ENCODE measurements around the gene PANK1. TPM values are rescaled to one million over a fixed set of nuclear protein-coding genes. Genes with fewer than 3 reads are reported as not detected.
"Not testable (repeated sequence)": the region's sequence is repeated elsewhere in the genome, so short reads cannot be mapped to it uniquely, and the experiment has no call there.

Gene PANK1
- polyA plus RNA-seq, 1 experiment, result 9.2 TPM

DNA sequence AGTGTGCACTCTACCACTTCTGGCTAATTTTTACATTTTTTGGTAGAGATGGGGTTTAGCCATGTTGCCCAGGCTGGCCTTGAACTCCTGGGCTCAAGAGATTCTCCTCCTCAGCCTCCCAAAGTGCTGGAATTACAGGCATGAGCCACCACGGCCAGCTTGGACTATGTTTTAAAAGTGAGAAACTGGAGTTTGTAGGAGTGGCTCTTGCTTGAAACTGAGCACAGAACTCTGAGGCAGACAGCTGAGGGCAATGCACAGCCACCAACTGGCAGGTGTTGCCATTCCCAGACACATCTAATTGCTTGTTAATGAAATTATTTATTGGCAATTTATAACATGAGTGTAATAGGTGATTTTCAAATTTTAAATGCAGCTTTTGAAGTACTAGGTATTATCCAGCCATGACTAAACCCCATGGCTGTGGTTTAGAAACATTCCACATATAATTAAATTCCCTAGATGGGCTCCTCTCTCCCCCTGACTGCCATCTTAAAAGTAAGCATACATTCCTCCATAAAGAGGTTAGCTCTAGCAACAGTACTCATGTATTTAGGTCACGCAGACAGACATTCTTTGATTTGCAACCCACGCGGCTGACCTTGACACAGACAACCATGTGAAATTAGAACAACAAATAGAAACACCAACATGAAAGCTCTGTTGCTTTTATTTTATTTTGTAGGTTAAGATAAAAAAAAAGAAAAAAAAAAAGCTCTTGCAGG is 19.8 kb downstream of the PANK1 start:
- Histone ChIP-seq H3K27me3 (ENCODE audit: control insufficient read depth, insufficient read depth, low read length) (no peaks in the 10 kb centered on the region), H3K27ac (ENCODE audit: low read depth, low read length) (peak overlapping the region; percentile 13), H3K4me3 (ENCODE audit: low read depth, low read length) (no peak overlapping the region), H3K9me3 (ENCODE audit: control insufficient read depth, insufficient read depth, low read length) (peaks cover 10% of the 10 kb centered on the region; the same call in 1 of the 2 replicates)
- ChIA-PET CTCF (interaction anchor here (0.6 kb wide), 1 partner anchor 409 kb away, joined by 4 read pairs; no protein-coding TSS in a partner anchor), POLR2A (interaction anchor here (1.6 kb wide), 1 partner anchor 19 kb away, joined by 6 read pairs; no protein-coding TSS in a partner anchor)
- no peak for DNase-seq (ENCODE audit: low read depth, low spot score)
- no peak for TF ChIP-seq CTCF (IDR thresholded peaks at IDR 0.05; ENCODE audit: low read depth, low read length)

DNA sequence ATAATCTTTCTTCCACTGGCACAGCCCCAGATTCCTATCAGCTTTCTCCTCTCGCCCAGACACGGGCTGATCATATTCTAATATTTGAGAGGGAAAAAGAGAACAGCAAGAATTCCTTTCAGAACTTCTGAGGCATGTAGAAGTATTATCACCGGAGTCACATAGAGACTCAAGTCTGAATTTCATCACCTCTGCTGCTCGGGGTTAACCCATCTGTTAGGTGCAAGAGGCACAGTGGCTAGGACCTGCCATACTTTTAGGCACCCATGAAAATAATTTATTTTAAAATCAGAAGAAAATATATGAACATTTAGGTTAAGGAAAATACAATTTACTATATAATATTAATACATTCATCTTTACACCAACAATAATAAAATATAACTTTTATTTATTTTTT is 21.0 kb downstream of the PANK1 start:
- CTCF ChIA-PET, result no interaction called here
- H3K27ac ChIP-seq (ENCODE audit: low read depth, low read length), result no peak overlapping the region

GRCh38 chr10:89622151-89622550 is 22.9 kb downstream of the PANK1 start:
- Histone ChIP-seq H3K27me3 (ENCODE audit: control insufficient read depth, insufficient read depth, low read length) (no peaks in the 10 kb centered on the region), H3K27ac (ENCODE audit: low read depth, low read length) (no peak overlapping the region), H3K9me3 (ENCODE audit: control insufficient read depth, insufficient read depth, low read length) (peaks cover 11% of the 10 kb centered on the region; the same call in 1 of the 2 replicates), H3K4me3 (ENCODE audit: low read depth, low read length) (no peak overlapping the region)
- ChIA-PET POLR2A (interaction anchor here (0.6 kb wide), 1 partner anchor 60 kb away, joined by 5 read pairs; no protein-coding TSS in a partner anchor), CTCF (no interaction called here)
- no peak for TF ChIP-seq CTCF (IDR thresholded peaks at IDR 0.05; ENCODE audit: low read depth, low read length)
- no peak for DNase-seq (ENCODE audit: low read depth, low spot score)

More for the DNA sequence above, 21.0 kb downstream of the PANK1 start:
- no peak for DNase-seq (ENCODE audit: low read depth, low spot score)
- POLR2A ChIA-PET, result no interaction called here
- TF ChIP-seq CTCF (IDR thresholded peaks at IDR 0.05; ENCODE audit: low read depth, low read length), result no peak
- Histone ChIP-seq H3K9me3 (ENCODE audit: control insufficient read depth, insufficient read depth, low read length) (peaks cover 11% of the 10 kb centered on the region; the same call in 1 of the 2 replicates), H3K4me3 (ENCODE audit: low read depth, low read length) (no peak overlapping the region), H3K27me3 (ENCODE audit: control insufficient read depth, insufficient read depth, low read length) (no peaks in the 10 kb centered on the region)

- no peak overlapping the region for H3K4me3 ChIP-seq (ENCODE audit: low read depth, low read length)
- POLR2A ChIA-PET, result no interaction called here
- H3K27ac ChIP-seq (ENCODE audit: low read depth, low read length), result no peak overlapping the region
- CTCF ChIA-PET, result no interaction called here
- H3K27me3 ChIP-seq (ENCODE audit: control insufficient read depth, insufficient read depth, low read length), result no peaks in the 10 kb centered on the region
- peaks cover 11% of the 10 kb centered on the region; the same call in 1 of the 2 replicates for H3K9me3 ChIP-seq (ENCODE audit: control insufficient read depth, insufficient read depth, low read length)
- DNase-seq (ENCODE audit: low read depth, low spot score), result no peak
- TF ChIP-seq CTCF (IDR thresholded peaks at IDR 0.05; ENCODE audit: low read depth, low read length), result no peak
These were observed 23.6 kb downstream of the PANK1 start for GRCh38 chr10:89621438-89621837.

DNA sequence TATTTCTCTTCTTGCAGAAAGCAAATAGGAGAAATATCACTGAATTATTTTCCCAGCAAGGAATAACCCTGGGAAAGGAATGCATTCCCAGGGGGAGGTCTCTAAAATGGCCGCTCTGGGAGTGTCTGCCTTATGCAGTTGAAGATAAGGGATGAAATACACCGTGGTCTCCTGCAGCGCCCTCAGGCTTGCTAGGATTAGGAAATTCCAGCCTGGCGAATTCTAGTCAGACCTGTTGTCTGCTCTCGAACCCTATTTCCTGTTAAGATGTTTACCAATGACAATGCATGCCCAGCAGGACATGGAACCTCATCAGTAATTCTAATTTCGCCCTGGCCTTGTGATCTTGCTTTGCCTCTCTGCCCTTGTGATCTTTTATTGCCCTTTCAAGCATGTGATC is 24.7 kb downstream of the PANK1 start:
- H3K4me3 ChIP-seq (ENCODE audit: low read depth, low read length); H3K27me3 ChIP-seq (ENCODE audit: control insufficient read depth, insufficient read depth, low read length); DNase-seq (ENCODE audit: low read depth, low spot score); CTCF ChIA-PET; POLR2A ChIA-PET; H3K27ac ChIP-seq (ENCODE audit: low read depth, low read length): not testable (repeated sequence)
- H3K9me3 ChIP-seq (ENCODE audit: control insufficient read depth, insufficient read depth, low read length), result peaks cover 11% of the 10 kb centered on the region; the same call in 1 of the 2 replicates
